Embryonic facial prominence (tissue), 1 donor: ENCODE measurements around the gene FSCN2.

ENCODE experiments used
- DNase-seq: peaks from one replicate; pipeline ENCODE4 v3.0.0-alpha.2; 2016; ENCODE audit errors: extremely low spot score

The FSCN2 gene

GRCh38 chr17:81541123-81541522 lies 12.9 kb downstream of the FSCN2 start:
- no peak for DNase-seq

DNA sequence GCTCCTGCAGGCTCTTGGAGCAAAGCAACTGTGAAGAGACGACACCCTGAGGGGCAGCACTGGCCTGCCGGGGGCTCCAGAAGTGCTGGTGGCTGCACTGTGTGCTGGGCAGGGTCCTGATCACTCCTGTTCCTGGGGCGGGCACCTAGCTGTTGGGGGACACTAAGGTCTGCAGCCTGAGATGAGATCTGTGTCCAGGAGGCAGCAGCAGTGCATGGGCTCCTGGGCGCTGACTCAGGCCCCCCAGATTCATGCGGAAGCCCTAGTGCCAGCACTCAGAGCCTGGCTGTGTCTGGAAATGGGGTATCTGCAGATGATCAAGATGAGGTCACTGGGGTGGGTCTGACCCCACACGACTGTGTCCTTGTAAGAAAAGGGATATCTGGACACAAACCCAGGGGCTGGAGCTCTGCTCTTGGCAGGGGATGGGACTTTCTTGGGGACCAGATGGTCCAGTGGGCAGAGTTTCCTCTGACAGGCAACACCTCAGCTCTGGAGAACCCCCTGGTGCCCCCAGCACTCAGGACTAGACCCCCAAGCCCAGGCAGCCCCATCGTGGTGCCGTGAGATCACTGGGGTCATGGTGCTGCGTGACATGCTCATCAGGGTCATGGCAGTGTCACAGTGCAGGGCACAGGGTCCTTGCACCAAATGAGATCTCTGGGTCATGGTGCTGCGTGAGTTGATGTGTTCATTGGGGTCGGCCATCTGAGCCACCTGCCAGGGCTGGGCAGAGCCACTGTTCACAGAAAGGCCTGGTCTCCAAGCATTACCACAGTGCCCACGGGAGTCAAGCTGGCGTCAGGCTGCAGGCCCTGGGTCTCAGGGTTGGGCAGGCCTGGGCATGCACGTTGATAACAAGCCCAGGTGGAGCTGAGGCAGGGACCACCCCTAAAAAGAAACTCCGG lies 14.5 kb downstream of the FSCN2 start:
- DNase-seq = no peak

DNA sequence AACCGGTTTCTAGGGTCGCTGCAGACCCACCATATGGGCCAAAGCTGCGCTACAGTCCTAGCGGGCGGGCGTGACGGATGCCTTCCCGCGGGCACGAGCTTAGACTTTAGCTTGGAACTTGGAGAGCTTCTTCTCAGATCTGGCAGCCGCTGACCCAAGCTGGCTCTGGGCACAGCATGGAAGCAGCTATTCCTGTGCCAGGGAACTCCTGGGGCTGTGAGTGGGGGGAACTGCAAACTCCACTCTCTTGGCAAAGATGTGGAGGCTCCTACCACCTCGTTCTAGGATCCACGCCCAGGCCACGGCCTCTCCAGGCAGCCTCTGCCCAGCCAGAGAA lies 15.1 kb downstream of the FSCN2 start:
- no peak for DNase-seq

DNA sequence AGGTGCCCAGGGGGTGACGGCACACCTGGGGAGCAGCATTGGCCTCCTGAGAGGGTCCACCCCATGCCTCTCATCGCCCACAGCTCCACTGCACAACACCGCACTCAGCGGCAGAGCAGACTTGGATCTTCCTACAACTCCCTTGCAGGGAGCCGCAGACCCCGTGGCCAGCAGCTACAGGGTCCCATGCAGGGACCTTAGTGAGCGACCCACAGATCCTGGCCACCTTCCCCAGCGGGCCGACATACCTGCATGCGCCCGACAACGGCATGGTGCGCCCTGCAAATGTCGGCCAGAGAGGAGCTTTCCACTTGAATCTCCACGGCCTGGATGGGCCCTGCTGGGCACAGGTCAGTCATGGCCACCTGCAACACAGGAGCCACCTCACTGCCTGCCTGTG lies 15.6 kb downstream of the FSCN2 start:
- no peak for DNase-seq

GRCh38 chr17:81544281-81544974 lies 16.3 kb downstream of the FSCN2 start:
- DNase-seq = no peak

GRCh38 chr17:81545160-81545949 lies 17.2 kb downstream of the FSCN2 start:
- DNase-seq = no peak

- DNase-seq = no peak
Observed at GRCh38 chr17:81546906-81547613, 18.9 kb downstream of the FSCN2 start.

DNA sequence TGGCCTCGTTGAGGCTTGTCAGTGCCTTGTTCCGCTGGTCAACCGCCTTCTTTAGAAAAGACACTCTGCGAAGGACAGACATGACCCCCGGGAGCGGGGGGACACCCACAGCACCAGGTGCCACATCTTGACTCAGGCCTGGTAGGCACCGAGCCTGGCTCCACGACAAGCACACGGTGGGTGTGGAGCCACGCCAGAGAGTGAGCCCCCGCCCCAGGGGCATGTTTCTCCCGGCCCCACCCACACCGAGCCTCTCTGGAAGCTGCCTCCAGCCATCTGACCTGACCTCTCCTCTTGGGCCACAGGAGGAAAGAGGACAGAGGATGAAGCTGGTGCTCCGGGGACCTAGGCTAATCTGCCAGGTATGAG lies 19.4 kb downstream of the FSCN2 start:
- no peak for DNase-seq

GRCh38 chr17:81549031-81549557 lies 20.9 kb downstream of the FSCN2 start:
- no peak for DNase-seq

- DNase-seq = no peak
Observed at GRCh38 chr17:81549826-81550225, 21.6 kb downstream of the FSCN2 start.

- no peak for DNase-seq
Observed at GRCh38 chr17:81550285-81550684, 22.1 kb downstream of the FSCN2 start.

GRCh38 chr17:81550830-81551457 lies 22.8 kb downstream of the FSCN2 start:
- no peak for DNase-seq

- no peak for DNase-seq
Observed at GRCh38 chr17:81551458-81552243, 23.5 kb downstream of the FSCN2 start.

GRCh38 chr17:81552244-81553017 lies 24.3 kb downstream of the FSCN2 start, which contains the start of gene FAAP100:
TSS of gene FAAP100 (minus strand) at chr17:81552353. CDS start at chr17:81552330, 23 bp downstream.
- no peak for DNase-seq

DNA sequence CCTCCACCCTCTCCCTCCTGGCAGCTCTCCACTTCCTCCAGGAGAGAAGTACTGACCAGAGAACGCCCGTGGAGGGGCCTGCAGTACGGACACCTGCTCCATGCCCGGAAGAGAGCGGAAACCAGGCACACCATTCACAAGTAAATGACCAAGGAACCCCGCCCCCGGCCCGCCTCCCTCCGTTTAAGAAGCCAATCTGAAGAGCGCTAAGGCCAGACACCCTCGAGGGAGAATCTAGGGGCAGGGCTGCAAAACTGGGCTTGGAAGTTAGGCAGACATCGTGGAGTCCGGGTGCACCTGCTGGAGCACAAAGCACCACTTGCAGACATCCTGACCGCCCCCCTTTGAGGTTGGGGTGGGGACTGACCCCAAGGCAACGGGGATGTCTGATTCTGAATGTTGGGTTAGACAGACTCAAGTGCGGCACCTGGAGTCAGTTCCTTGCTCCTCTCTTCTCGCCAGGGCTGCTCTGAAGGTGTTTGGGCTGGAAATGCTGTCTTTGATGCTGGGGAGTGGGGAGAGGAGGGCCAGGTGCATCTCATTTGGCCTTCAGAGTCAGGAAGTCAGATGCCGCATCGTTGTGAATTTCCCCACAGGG lies 24.9 kb downstream of the FSCN2 start:
- DNase-seq = no peak

DNA sequence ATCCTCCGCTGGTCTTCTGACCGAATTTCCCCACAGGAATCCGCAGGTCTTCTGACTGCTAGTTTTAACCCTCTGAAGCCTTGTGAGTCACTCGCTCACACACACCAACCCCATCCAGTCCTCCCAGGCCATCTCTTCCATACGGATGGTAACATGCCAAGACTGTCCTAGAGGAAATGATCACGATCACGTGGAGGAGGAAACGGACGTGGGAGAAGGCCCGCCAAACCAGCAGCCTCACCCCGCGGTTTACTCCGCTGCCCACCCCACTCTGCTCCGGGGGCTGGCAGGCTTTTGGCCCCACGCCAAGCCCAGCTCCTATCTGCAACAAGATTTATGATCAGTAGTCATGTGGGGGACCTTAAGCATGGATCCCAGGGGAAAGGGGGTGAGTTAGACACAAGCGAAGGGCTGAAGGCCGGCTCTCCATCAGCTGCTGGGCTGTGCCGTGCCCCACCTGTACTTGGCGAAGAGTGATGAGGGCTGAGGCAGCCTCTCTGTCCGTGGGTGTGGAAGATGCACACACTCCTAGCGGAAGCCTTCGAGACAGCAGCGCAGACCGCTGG lies 25.5 kb downstream of the FSCN2 start:
- DNase-seq = no peak

DNA sequence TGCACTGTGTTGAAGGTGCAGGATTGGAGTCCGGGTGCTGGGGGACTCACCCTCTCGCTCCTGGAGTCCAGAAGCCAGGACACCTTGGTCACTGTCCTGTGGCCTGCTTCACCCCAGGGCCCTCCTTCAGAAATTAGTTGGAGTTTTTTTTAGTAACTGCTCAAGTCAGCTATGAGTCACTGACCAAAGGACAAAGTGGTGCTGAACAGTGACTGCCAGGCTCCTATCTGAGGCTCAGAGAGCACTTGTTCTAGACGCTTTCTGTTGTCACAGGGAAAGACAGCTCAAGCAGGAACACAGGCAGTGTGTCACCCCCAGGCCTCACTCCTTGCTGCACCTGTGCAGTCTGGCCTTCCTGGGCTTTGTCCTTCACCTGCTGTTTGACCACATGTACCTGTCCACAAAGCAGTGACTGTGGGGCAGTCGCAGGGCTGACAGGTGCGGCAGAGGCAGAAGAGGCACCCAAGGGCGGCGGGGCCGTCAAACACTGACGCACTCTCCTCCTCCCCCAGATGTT lies 28.1 kb downstream of the FSCN2 start:
- DNase-seq = no peak

DNA sequence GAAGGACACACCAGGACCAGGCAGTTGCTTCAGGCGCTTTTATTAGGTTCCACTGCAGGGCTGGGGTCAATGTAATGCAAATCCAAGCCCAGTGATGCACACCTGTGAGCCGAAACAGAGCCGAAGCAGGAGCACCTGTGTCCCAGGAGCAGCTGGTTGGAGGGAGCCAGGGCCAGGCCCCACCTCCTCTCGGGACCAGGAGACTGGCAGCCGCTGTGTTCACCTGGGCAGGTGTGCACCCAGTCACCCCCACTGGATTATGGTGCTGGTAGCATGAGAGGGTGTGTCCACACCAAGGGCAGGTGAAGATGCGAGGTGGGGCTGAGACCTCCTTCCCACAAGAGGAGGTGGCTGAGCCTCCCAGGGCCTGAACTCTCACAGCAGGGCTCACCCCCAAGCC lies 28.7 kb downstream of the FSCN2 start:
- no peak for DNase-seq
